ENCODE results near the gene TGFBR1.

TGFBR1 gene

GRCh38 chr9:99058964-99059921, 45.7 kb upstream of the TGFBR1 start:
- Histone ChIP-seq H3K36me3 (ENCODE audit: control insufficient read depth in 2 of 2, insufficient read depth in 1 of 2, low read length in 2 of 2) (no peaks in the 10 kb centered on the region), H3K9me3 (ENCODE audit: control insufficient read depth, insufficient read depth, low read depth, low read length) (no peaks in the 10 kb centered on the region), H3K4me1 (ENCODE audit: control insufficient read depth, insufficient read depth, low read length) (no peaks in the 10 kb centered on the region), H3K27ac (ENCODE audit: extremely low read depth, low read depth, low read length) (no peak overlapping the region), H3K4me3 (ENCODE audit: low read depth, low read length) (no peak overlapping the region)
- ChIA-PET POLR2A (no interaction called here), CTCF (interaction anchor here (0.6 to 1.2 kb wide), 2 partner anchors 81 to 84 kb away, joined by 3 to 5 read pairs; no protein-coding TSS in a partner anchor)
- TF ChIP-seq REPIN1 (tag by site-specific recombination; IDR thresholded peaks at IDR 0.05; ENCODE audit: low read depth) (no peak), PBX3 (CRISPR knock-in tag; IDR thresholded peaks at IDR 0.05) (no peak)

GRCh38 chr9:99060621-99061020, 44.3 kb upstream of the TGFBR1 start:
- POLR2A ChIA-PET: no interaction called here
- Histone ChIP-seq H3K36me3 (ENCODE audit: control insufficient read depth in 2 of 2, insufficient read depth in 1 of 2, low read length in 2 of 2) (no peaks in the 10 kb centered on the region), H3K4me1 (ENCODE audit: control insufficient read depth, insufficient read depth, low read length) (no peaks in the 10 kb centered on the region), H3K4me3 (ENCODE audit: low read depth, low read length) (no peak overlapping the region), H3K27ac (ENCODE audit: extremely low read depth, low read depth, low read length) (no peak overlapping the region), H3K9me3 (ENCODE audit: control insufficient read depth, insufficient read depth, low read depth, low read length) (no peaks in the 10 kb centered on the region)
- TF ChIP-seq ZNF174 (tag by site-specific recombination; IDR thresholded peaks at IDR 0.05): no peak
- TF ChIP-seq ZNF830 (tag by site-specific recombination; IDR thresholded peaks at IDR 0.05; ENCODE audit: low read depth): no peak
- TF ChIP-seq ZBTB11 (tag by site-specific recombination; conservative IDR thresholded peaks at IDR 0.05; ENCODE audit: low read depth): no peak
- TF ChIP-seq HOXC10 (CRISPR knock-in tag; IDR thresholded peaks at IDR 0.05): no peak
- no peak for TF ChIP-seq ZNF792 (tag by site-specific recombination; IDR thresholded peaks at IDR 0.05)
- no peak for TF ChIP-seq ZNF658 (tag by site-specific recombination; IDR thresholded peaks at IDR 0.05)
- no peak for TF ChIP-seq BCL11B (tag by site-specific recombination; IDR thresholded peaks at IDR 0.05; ENCODE audit: low read depth)
- no peak for TF ChIP-seq ZNF266 (tag by site-specific recombination; IDR thresholded peaks at IDR 0.05; ENCODE audit: low read depth)
- no peak for TF ChIP-seq ZBTB8A (tag by site-specific recombination; IDR thresholded peaks at IDR 0.05)
- TF ChIP-seq HIC1 (tag by site-specific recombination; IDR thresholded peaks at IDR 0.05): no peak
- TF ChIP-seq ZNF692 (tag by site-specific recombination; IDR thresholded peaks at IDR 0.05): no peak
- TF ChIP-seq ZNF596 (tag by site-specific recombination; IDR thresholded peaks at IDR 0.05): no peak
- TF ChIP-seq PRDM4 (tag by site-specific recombination; IDR thresholded peaks at IDR 0.05): no peak
- no peak for TF ChIP-seq ZSCAN5A (tag by site-specific recombination; IDR thresholded peaks at IDR 0.05)
- no peak for TF ChIP-seq ZNF664 (tag by site-specific recombination; IDR thresholded peaks at IDR 0.05)
- no peak for TF ChIP-seq ZNF707 (tag by site-specific recombination; IDR thresholded peaks at IDR 0.05)
- TF ChIP-seq KLF16 (tag by site-specific recombination; IDR thresholded peaks at IDR 0.05): no peak
- TF ChIP-seq ZNF580 (tag by site-specific recombination; IDR thresholded peaks at IDR 0.05): no peak
- CTCF ChIA-PET: interaction anchor here (0.6 kb wide), 1 partner anchor 44 kb away, joined by 3 read pairs; no protein-coding TSS in a partner anchor

Data from HEK293 (cell line).